ENCODE measurements around the gene CCER1. TPM values are rescaled to one million over a fixed set of nuclear protein-coding genes. Genes with fewer than 3 reads are reported as not detected.
"Not testable (repeated sequence)": the region's sequence is repeated elsewhere in the genome, so short reads cannot be mapped to it uniquely, and the experiment has no call there.

CCER1 gene
- total RNA-seq, 2 donors from 2014 or later: not detected

- intact Hi-C loops (cut with DNase I): no loop called here
- Histone ChIP-seq H3K4me3 (no peak overlapping the region), H3K4me1 (no peaks in the 10 kb centered on the region), H3K9ac (ENCODE audit: low read depth in 2 of 2, low read length in 2 of 2) (no peak overlapping the region), H3K27me3 (no peaks in the 10 kb centered on the region), H3K27ac (no peak overlapping the region), H3K9me3 (no peaks in the 10 kb centered on the region), H3K36me3 (no peaks in the 10 kb centered on the region)
- no peak for TF ChIP-seq CTCF (IDR thresholded peaks at IDR 0.05)
- DNase-seq: no peak
These were observed 32.1 kb upstream of the CCER1 start for GRCh38 chr12:90987101-90987500.

- DNase-seq; intact Hi-C loops (cut with DNase I): not testable (repeated sequence)
These were observed 30.4 kb upstream of the CCER1 start for GRCh38 chr12:90985331-90985730.

GRCh38 chr12:90984114-90984513, 29.1 kb upstream of the CCER1 start:
- Histone ChIP-seq H3K36me3 (no peaks in the 10 kb centered on the region), H3K4me3 (no peak overlapping the region), H3K9ac (ENCODE audit: low read depth in 2 of 2, low read length in 2 of 2) (no peak overlapping the region), H3K4me1 (no peaks in the 10 kb centered on the region), H3K9me3 (no peaks in the 10 kb centered on the region), H3K27me3 (no peaks in the 10 kb centered on the region), H3K27ac (no peak overlapping the region)
- intact Hi-C loops (cut with DNase I): no loop called here
- no peak for TF ChIP-seq CTCF (IDR thresholded peaks at IDR 0.05)
- DNase-seq: no peak

More at GRCh38 chr12:90985331-90985730, 30.4 kb upstream of the CCER1 start:
- H3K9me3 ChIP-seq; H3K27me3 ChIP-seq; H3K4me3 ChIP-seq; H3K27ac ChIP-seq; H3K4me1 ChIP-seq; H3K9ac ChIP-seq (ENCODE audit: low read depth in 2 of 2, low read length in 2 of 2); H3K36me3 ChIP-seq: not testable (repeated sequence)

- no peak overlapping the region for H3K27ac ChIP-seq
- no peak overlapping the region for H3K9ac ChIP-seq (ENCODE audit: low read depth in 2 of 2, low read length in 2 of 2)
- H3K9me3 ChIP-seq: no peaks in the 10 kb centered on the region
- no peaks in the 10 kb centered on the region for H3K27me3 ChIP-seq
- intact Hi-C loops (cut with DNase I): no loop called here
- no peaks in the 10 kb centered on the region for H3K36me3 ChIP-seq
- H3K4me1 ChIP-seq: no peaks in the 10 kb centered on the region
- DNase-seq: no peak
- H3K4me3 ChIP-seq: no peak overlapping the region
- no peak for TF ChIP-seq CTCF (IDR thresholded peaks at IDR 0.05)
These were observed 27.2 kb upstream of the CCER1 start for GRCh38 chr12:90982170-90982569.

- no peak overlapping the region for H3K9ac ChIP-seq (ENCODE audit: low read depth in 2 of 2, low read length in 2 of 2)
- no peaks in the 10 kb centered on the region for H3K27me3 ChIP-seq
- DNase-seq: no peak
- intact Hi-C loops (cut with DNase I): loop anchor here (2.0 kb wide), 1 partner anchor 375 kb away; no protein-coding TSS in a partner anchor
- H3K4me3 ChIP-seq: no peak overlapping the region
- no peaks in the 10 kb centered on the region for H3K36me3 ChIP-seq
- TF ChIP-seq CTCF (IDR thresholded peaks at IDR 0.05): no peak
- H3K9me3 ChIP-seq: no peaks in the 10 kb centered on the region
- H3K4me1 ChIP-seq: no peaks in the 10 kb centered on the region
- H3K27ac ChIP-seq: no peak overlapping the region
These were observed 25.0 kb upstream of the CCER1 start for GRCh38 chr12:90979951-90980350.

- Histone ChIP-seq H3K9ac (ENCODE audit: low read depth in 2 of 2, low read length in 2 of 2) (no peak overlapping the region), H3K27ac (no peak overlapping the region), H3K9me3 (no peaks in the 10 kb centered on the region), H3K4me3 (no peak overlapping the region), H3K4me1 (no peaks in the 10 kb centered on the region), H3K27me3 (no peaks in the 10 kb centered on the region), H3K36me3 (no peaks in the 10 kb centered on the region)
- no peak for TF ChIP-seq CTCF (IDR thresholded peaks at IDR 0.05)
- no peak for DNase-seq
- intact Hi-C loops (cut with DNase I): loop anchor here (2.0 kb wide), 1 partner anchor 376 kb away; no protein-coding TSS in a partner anchor
These were observed 24.0 kb upstream of the CCER1 start for GRCh38 chr12:90979019-90979418.

All from colonic mucosa (tissue), 4 donors.